Measurements from ENCODE around the gene MTHFD1L. TPM values are rescaled to one million over a fixed set of nuclear protein-coding genes. Genes with fewer than 3 reads are reported as not detected.

Gene MTHFD1L
- total RNA-seq, 4 donors from 2014 or later: 2.5 to 7.1 (median 4.2) TPM

- no peak overlapping the region for H3K4me3 ChIP-seq
- H3K4me1 ChIP-seq: peaks cover 26 to 29% (median 26%) of the 10 kb centered on the region in 4 donors
- 98% methylated on average over 3 of the region's 3 CpGs for WGBS
- H3K36me3 ChIP-seq: no peaks in the 10 kb centered on the region
- intact Hi-C loops (cut with DNase I): no loop called here
- no peak overlapping the region for H3K27ac ChIP-seq (replicated peaks in 1 of 4)
- DNase-seq (ENCODE audit: extremely low spot score): no peak
- H3K27me3 ChIP-seq: no peaks in the 10 kb centered on the region
- no peak for TF ChIP-seq POLR2AphosphoS5 (IDR thresholded peaks at IDR 0.05)
- no peak for TF ChIP-seq POLR2A (IDR thresholded peaks at IDR 0.05; ENCODE audit: low read depth)
- TF ChIP-seq, protein P1, sequence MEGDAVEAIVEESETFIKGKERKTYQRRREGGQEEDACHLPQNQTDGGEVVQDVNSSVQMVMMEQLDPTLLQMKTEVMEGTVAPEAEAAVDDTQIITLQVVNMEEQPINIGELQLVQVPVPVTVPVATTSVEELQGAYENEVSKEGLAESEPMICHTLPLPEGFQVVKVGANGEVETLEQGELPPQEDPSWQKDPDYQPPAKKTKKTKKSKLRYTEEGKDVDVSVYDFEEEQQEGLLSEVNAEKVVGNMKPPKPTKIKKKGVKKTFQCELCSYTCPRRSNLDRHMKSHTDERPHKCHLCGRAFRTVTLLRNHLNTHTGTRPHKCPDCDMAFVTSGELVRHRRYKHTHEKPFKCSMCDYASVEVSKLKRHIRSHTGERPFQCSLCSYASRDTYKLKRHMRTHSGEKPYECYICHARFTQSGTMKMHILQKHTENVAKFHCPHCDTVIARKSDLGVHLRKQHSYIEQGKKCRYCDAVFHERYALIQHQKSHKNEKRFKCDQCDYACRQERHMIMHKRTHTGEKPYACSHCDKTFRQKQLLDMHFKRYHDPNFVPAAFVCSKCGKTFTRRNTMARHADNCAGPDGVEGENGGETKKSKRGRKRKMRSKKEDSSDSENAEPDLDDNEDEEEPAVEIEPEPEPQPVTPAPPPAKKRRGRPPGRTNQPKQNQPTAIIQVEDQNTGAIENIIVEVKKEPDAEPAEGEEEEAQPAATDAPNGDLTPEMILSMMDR (IDR thresholded peaks at IDR 0.05): no peak
- TF ChIP-seq EP300 (IDR thresholded peaks at IDR 0.05): no peak
- no peaks in the 10 kb centered on the region for H3K9me3 ChIP-seq
These were observed 14.8 kb downstream of the MTHFD1L start for GRCh38 chr6:150880336-150880735.

GRCh38 chr6:150881911-150882481 is 16.5 kb downstream of the MTHFD1L start:
- no peaks in the 10 kb centered on the region for H3K27me3 ChIP-seq
- no peaks in the 10 kb centered on the region for H3K36me3 ChIP-seq
- no peak overlapping the region for H3K4me3 ChIP-seq
- DNase-seq (ENCODE audit: extremely low spot score): no peak
- peak; percentile 39 to 66 for TF ChIP-seq POLR2AphosphoS5 (IDR thresholded peaks at IDR 0.05)
- no peak for TF ChIP-seq EP300 (IDR thresholded peaks at IDR 0.05)
- H3K27ac ChIP-seq (replicated peaks in 1 of 4): peak overlapping the region; percentile 22 to 33 (median 30)
- intact Hi-C loops (cut with DNase I): no loop called here
- peaks cover 15 to 20% (median 17%) of the 10 kb centered on the region in 4 donors for H3K4me1 ChIP-seq
- WGBS: 36% methylated on average over 3 of the region's 3 CpGs
- no peaks in the 10 kb centered on the region for H3K9me3 ChIP-seq

- 86% methylated on average over 3 of the region's 3 CpGs for WGBS
- no peak overlapping the region for H3K27ac ChIP-seq (replicated peaks in 1 of 4)
- H3K36me3 ChIP-seq: peaks cover 0 to 12% (median 0%) of the 10 kb centered on the region in 4 donors
- intact Hi-C loops (cut with DNase I): no loop called here
- H3K4me3 ChIP-seq: no peak overlapping the region
- peaks cover 11 to 20% (median 14%) of the 10 kb centered on the region in 4 donors for H3K4me1 ChIP-seq
- H3K9me3 ChIP-seq: no peaks in the 10 kb centered on the region
- DNase-seq (ENCODE audit: extremely low spot score): no peak
- TF ChIP-seq POLR2A (IDR thresholded peaks at IDR 0.05; ENCODE audit: low read depth) (no peak), POLR2AphosphoS5 (IDR thresholded peaks at IDR 0.05) (no peak), EP300 (IDR thresholded peaks at IDR 0.05) (no peak)
- TF ChIP-seq, protein P1 (IDR thresholded peaks at IDR 0.05): no peak
- no peaks in the 10 kb centered on the region for H3K27me3 ChIP-seq
These were observed 18.0 kb downstream of the MTHFD1L start for GRCh38 chr6:150883521-150883920.

GRCh38 chr6:150886155-150886554 is 20.7 kb downstream of the MTHFD1L start:
- H3K27me3 ChIP-seq: no peaks in the 10 kb centered on the region
- no peak overlapping the region for H3K4me3 ChIP-seq
- H3K36me3 ChIP-seq: peaks cover 0 to 24% (median 3%) of the 10 kb centered on the region in 4 donors
- DNase-seq (ENCODE audit: extremely low spot score): no peak
- H3K27ac ChIP-seq (replicated peaks in 1 of 4): no peak overlapping the region
- H3K9me3 ChIP-seq: no peaks in the 10 kb centered on the region
- intact Hi-C loops (cut with DNase I): no loop called here
- WGBS: 93% methylated on average over 7 of the region's 7 CpGs
- H3K4me1 ChIP-seq: peaks cover 11 to 20% (median 14%) of the 10 kb centered on the region in 4 donors
- TF ChIP-seq POLR2A (IDR thresholded peaks at IDR 0.05; ENCODE audit: low read depth): no peak
- TF ChIP-seq EP300 (IDR thresholded peaks at IDR 0.05): no peak
- TF ChIP-seq, protein P1 (IDR thresholded peaks at IDR 0.05): no peak
- no peak for TF ChIP-seq POLR2AphosphoS5 (IDR thresholded peaks at IDR 0.05)

GRCh38 chr6:150887978-150888563 is 22.6 kb downstream of the MTHFD1L start:
- Histone ChIP-seq H3K4me1 (peaks cover 0 to 9% (median 5%) of the 10 kb centered on the region in 4 donors), H3K4me3 (no peak overlapping the region), H3K27me3 (no peaks in the 10 kb centered on the region), H3K9me3 (no peaks in the 10 kb centered on the region), H3K36me3 (peaks cover 0 to 24% (median 3%) of the 10 kb centered on the region in 4 donors), H3K27ac (replicated peaks in 1 of 4) (no peak overlapping the region)
- no peak for TF ChIP-seq EP300 (IDR thresholded peaks at IDR 0.05)
- no peak for TF ChIP-seq POLR2AphosphoS5 (IDR thresholded peaks at IDR 0.05)
- no peak for TF ChIP-seq POLR2A (IDR thresholded peaks at IDR 0.05; ENCODE audit: low read depth)
- TF ChIP-seq, protein P1 (IDR thresholded peaks at IDR 0.05): no peak
- 82% methylated on average over 3 of the region's 3 CpGs for WGBS
- no peak for DNase-seq (ENCODE audit: extremely low spot score)
- intact Hi-C loops (cut with DNase I): no loop called here
